Fibroblast of the aortic adventitia (primary cell): Measurements from ENCODE around the gene ISG20. TPM values are rescaled to one million over a fixed set of nuclear protein-coding genes. Genes with fewer than 3 reads are reported as not detected.

Experiments
- DNase-seq: peaks from one replicate; pipeline ENCODE4 v3.0.0-alpha.2; 2010; ENCODE audit warnings: low read depth
- H3K4me3 ChIP-seq: 2 replicates; pipeline ENCODE4 v1.5.1; 2011; ENCODE audit warnings: low read depth, mild to moderate bottlenecking, control low read depth, low read length, moderate library complexity
- total RNA-seq: library from RNA; depleted of rRNA; stranded (reverse); fragments of >200 nt; gene quantifications from 2 replicates; pipeline ENCODE4 v1.2.3, GENCODE V29; 2012; ENCODE audit warnings: low replicate concordance
- TF ChIP-seq, protein P1 (sequence below): IDR thresholded peaks from 2 replicates; pipeline ENCODE4 v1.5.1; 2011; ENCODE audit warnings: mild to moderate bottlenecking, low read length, control low read depth, inconsistent platforms; ENCODE audit not compliant: insufficient read depth

ISG20 gene
- total RNA-seq, 1 donor, result 1.9 TPM

DNA sequence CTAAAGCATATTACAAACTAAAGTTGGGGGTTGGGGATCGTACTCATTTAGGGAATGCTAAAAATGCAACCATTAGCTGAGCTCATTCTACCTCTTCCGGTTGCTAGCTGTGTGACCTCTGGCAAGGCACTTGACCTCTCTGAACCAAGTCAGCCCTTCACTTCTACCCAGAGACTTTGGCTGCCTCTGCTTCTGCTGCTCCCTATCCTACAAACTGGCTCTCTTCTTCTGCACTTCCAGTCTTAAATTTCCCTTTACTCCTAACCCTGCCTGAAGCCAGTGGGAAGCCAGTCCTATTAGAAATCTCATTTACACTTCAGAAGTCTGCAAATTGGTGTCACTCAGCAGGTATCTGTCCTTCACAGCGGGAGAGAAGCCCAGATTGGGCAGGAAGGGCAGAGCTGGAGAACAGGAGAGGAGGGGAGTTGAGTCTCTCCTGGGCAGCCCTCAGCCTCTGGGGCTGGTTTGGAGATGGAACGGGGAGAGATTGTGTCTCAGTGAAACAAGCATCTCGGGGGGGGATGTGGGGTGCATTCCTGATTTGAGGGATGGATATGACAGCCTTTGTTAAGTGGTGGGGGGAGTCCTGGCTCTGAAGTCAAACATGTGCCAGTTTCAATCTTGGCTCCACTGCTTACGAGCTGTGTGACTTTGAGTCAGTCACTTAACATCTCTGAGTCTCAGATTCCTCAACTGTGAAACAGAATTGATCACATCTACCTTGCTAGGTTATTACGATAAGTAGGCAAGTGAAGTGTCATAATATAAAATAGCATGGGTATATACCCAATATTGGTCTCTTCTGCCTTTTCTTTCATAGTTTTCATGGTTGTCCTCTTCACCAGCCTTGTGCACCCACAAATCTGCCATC is 25.5 kb upstream of the ISG20 start:
- DNase-seq, result no peak

DNA sequence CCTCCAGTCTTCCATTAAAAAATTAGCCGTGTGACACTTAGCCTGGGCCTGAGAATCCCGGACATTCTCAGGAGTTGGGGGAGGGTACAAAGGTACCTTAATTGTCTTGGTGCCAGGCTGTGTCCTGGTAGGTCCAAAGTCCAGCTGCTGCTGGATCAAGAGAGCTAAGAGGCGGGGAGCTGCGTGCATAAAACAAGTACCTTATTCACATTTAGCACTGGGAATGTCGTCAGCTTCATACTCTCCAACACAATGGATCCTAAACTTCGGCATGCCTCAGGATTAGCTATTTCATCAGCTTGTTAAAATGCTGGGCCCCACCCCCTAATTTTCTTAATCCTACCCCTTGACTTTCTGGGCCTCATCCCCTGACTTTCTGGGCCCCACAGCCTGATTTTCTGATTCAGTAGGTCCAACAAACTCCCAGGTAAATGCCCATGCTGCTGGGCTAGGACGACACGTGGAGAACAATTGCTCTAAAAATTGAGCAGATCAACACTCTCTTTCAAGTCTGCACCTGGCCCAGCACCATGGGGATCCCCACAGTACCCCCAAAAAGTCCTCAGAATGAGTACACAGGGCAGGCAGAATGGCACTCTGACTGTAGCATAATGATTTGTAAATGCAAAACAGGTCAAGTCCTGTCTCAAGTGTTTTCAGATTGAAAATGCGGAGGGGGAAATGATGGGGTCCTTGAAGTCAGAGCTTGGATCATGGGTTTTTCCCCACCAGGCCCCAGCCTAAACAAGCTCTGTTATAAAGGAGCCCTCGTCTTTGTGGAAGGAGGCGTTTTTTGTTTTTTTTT is 23.3 kb upstream of the ISG20 start:
- H3K4me3 ChIP-seq, result no peak overlapping the region
- no peak for DNase-seq
- TF ChIP-seq, protein P1, sequence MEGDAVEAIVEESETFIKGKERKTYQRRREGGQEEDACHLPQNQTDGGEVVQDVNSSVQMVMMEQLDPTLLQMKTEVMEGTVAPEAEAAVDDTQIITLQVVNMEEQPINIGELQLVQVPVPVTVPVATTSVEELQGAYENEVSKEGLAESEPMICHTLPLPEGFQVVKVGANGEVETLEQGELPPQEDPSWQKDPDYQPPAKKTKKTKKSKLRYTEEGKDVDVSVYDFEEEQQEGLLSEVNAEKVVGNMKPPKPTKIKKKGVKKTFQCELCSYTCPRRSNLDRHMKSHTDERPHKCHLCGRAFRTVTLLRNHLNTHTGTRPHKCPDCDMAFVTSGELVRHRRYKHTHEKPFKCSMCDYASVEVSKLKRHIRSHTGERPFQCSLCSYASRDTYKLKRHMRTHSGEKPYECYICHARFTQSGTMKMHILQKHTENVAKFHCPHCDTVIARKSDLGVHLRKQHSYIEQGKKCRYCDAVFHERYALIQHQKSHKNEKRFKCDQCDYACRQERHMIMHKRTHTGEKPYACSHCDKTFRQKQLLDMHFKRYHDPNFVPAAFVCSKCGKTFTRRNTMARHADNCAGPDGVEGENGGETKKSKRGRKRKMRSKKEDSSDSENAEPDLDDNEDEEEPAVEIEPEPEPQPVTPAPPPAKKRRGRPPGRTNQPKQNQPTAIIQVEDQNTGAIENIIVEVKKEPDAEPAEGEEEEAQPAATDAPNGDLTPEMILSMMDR, result no peak

More for the DNA sequence above, 25.5 kb upstream of the ISG20 start:
- TF ChIP-seq, protein P1, result no peak
- no peak overlapping the region for H3K4me3 ChIP-seq

DNA sequence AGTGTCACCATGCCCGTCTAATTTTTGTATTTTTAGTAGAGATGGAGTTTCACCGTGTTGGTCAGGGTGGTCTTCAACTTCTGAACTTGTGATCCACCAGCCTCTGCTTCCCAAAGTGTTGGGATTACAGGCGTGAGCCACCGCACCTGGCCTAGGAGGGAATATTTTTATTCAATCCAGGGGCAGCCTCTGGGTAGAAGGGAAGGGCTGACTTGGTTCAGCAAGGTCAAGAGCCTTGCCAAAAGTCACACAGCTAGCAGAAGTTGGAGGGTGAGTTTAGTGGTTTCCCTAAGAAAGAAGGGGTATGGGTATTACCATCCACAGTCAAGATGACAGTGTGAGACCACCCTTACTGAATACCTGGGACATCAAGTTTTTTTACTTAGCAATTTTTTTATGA is 22.6 kb upstream of the ISG20 start:
- no peak overlapping the region for H3K4me3 ChIP-seq
- TF ChIP-seq, protein P1, result no peak
- no peak for DNase-seq

DNA sequence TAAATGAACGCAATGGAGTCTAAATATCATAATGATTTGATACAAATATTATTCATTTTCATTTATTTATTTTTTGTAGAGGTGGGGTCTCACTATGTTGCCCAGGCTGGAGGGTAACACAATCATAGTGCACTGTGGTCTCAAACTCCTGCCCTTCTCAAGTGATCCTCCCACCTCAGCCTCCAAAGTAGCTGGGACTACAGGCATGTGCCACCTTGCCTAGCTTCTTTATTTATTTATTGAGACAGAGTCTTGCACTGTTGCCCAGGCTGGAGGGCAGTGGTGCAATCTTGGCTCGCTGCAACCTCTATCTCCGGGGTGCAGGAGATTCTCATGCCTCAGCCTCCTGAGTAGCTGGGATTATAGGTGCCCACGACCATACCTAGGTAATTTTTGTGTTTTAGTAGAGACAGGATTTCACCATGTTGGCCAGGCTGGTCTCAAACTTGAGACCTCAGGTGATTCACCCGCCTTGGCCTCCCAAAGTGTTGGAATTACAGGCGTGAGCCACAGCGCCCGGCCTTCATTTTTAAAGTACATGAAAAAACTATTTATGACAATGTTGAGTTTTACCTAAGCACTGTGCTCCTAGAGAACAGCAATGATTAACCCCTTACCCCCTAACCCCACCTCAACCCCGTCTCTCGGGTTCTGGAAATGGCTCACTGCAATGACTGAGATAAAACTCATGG is 21.6 kb upstream of the ISG20 start:
- TF ChIP-seq, protein P1, result no peak
- no peak overlapping the region for H3K4me3 ChIP-seq
- no peak for DNase-seq

DNA sequence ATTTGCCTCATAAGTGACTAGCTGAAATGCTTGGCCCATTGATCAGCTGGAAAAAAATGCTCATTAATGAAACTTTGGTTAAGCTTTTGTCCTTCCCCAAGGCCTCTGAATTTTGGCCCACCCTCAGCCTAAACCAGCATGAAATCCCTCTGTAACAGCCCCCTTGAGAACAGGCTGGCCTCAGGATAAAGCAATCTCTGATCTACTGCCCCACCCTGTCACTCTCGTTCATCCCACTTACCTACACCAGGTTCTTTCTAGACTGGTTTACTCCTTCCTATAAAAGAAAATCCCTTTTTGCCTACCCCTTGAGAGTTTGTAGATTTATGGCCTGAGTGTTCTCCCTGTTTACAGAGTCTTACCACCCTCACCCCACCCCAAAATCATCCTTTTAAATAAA is 21.0 kb upstream of the ISG20 start:
- H3K4me3 ChIP-seq, result no peak overlapping the region
- no peak for DNase-seq
- TF ChIP-seq, protein P1, result no peak

DNA sequence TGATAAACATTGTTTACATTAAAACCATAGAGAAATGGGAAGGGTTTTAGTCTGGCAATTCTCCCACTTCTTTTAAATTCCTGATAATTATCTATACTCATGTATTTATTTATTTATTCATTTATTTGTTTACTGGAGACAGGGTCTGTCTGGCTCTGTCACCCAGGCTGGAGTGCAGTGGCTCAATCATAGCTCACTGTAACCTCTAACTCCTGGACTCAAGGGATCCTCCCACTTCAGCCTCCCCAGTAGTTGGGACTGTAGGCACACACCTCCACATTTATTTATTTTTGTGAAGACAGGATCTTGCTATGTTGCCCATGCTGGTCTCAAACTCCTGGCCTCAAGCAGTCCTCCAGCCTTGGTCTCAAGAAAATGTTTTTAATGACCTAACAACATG is 20.1 kb upstream of the ISG20 start:
- H3K4me3 ChIP-seq, result no peak overlapping the region
- TF ChIP-seq, protein P1, result no peak
- DNase-seq, result no peak
